ENCODE data around the gene NRM.
A peak's percentile ranks its signal among the peaks of the same experiment; 100 is the strongest.
"Not testable (repeated sequence)": the region's sequence is repeated elsewhere in the genome, so short reads cannot be mapped to it uniquely, and the experiment has no call there.

The NRM gene

DNA sequence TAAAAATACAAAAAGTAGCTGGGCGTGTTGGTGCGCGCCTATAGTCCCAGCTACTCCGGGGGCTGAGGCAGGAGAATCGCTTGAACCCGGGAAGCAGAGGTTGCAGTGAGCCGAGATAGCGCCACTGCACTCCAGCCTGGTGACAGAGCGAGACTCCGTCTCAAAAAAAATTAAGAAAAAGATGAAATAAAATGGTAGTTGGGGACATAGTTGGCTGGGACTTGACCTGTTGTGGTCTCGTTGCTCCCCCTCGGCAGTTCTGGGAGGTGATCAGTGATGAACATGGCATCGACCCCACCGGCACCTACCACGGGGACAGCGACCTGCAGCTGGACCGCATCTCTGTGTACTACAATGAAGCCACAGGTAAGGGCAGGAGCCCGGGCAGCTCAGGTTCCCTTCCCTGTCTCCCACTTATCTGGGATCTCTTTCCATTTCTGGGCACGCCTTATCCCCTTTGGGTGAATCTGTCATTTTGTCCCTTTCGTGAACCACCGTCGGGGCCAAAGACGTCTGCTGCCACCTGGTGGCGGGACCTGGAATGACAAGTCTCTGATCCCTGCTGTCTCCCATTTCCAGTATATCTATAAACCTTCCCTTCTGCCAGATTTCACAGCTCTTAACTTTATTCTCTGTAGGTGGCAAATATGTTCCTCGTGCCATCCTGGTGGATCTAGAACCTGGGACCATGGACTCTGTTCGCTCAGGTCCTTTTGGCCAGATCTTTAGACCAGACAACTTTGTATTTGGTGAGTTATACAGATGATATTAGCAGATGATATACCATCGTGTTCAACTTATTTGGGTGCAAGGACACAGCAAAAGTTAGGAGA is 31.7 kb upstream of the NRM start:
- POLR2A ChIA-PET (ENCODE audit: low non-redundant PET), result interaction anchor here (0.8 to 1.4 kb wide), 3 partner anchors 32 to 50 kb away, joined by 3 to 4 read pairs (median 3); partner anchors contain the start of genes DHX16 and NRM
- H3K27ac ChIP-seq, result peak overlapping the region; percentile 99

DNA sequence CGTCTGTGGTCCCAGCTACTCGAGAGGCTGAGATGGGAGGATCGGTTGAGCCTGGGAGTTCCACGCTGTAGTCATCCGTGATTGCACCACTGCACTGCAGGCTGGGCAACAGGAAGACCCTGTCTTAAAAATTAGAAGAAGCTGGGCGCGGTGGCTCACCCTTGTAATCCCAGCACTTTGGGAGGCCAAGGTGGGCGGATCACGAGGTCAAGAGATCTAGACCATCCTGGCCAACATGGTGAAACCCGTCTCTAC is 31.2 kb upstream of the NRM start:
- ChIA-PET CTCF (interaction anchor here (0.6 to 3.3 kb wide), 16 partner anchors 8 to 375 kb away, joined by 3 to 31 read pairs (median 5); partner anchors contain the start of gene DHX16), POLR2A (ENCODE audit: low non-redundant PET) (interaction anchor here (0.8 to 1.4 kb wide), 3 partner anchors 31 to 49 kb away, joined by 3 to 4 read pairs (median 3); partner anchors contain the start of genes DHX16 and NRM)
- DNase-seq (ENCODE audit: low spot score), result not testable (repeated sequence)
- peak overlapping the region; percentile 99 for H3K27ac ChIP-seq

More for the DNA sequence above, 31.7 kb upstream of the NRM start:
- TF ChIP-seq, protein P1, sequence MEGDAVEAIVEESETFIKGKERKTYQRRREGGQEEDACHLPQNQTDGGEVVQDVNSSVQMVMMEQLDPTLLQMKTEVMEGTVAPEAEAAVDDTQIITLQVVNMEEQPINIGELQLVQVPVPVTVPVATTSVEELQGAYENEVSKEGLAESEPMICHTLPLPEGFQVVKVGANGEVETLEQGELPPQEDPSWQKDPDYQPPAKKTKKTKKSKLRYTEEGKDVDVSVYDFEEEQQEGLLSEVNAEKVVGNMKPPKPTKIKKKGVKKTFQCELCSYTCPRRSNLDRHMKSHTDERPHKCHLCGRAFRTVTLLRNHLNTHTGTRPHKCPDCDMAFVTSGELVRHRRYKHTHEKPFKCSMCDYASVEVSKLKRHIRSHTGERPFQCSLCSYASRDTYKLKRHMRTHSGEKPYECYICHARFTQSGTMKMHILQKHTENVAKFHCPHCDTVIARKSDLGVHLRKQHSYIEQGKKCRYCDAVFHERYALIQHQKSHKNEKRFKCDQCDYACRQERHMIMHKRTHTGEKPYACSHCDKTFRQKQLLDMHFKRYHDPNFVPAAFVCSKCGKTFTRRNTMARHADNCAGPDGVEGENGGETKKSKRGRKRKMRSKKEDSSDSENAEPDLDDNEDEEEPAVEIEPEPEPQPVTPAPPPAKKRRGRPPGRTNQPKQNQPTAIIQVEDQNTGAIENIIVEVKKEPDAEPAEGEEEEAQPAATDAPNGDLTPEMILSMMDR (conservative IDR thresholded peaks at IDR 0.05; ENCODE audit: low read depth), result peak; percentile 95
- CTCF ChIA-PET, result interaction anchor here (0.6 to 3.3 kb wide), 18 partner anchors 8 to 185 kb away, joined by 3 to 31 read pairs (median 5); partner anchors contain the start of gene DHX16
- DNase-seq (ENCODE audit: low spot score), result peak; percentile 53

DNA sequence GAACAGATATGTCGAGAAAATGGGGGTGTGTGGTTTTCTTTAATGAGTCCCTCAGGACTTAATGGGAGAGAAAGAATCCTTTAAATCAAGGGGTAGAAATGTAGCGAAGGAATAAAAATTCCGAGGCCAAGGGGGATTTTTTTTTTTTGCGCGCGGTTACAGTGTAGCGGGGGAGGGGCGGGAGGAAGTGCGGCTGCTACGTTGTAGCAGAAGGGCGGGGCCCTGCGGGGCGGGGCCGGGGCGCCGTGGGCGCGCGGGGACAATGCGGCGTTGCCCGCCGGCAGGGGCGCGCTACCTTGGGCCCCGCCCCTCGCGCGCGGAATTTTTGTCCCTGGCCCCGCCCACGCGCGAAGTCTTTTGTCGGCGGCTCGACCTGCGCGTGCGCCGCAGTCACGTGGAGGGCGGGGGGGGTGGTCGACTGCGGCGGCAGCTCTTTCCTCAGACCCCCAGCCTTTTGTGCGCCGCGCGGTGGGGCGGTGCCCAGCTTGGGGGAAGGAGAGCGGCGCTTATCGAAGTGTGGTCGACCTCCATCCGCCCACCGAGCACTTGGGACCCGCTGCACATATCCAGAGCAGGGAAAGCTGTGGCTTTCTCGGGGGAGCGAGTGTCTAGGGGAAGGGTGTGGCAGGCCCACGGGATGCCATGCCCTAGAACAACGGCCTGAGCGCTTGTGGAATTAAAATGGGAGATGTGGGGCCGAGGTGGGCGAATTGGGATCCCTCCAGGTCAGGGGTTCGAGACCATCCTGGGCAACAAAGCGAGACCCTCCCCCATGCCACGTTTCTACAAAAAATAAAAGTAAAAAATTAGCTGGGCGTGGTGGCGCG is 30.6 kb upstream of the NRM start:
- POLR2A ChIA-PET (ENCODE audit: low non-redundant PET), result interaction anchor here (0.8 to 1.4 kb wide), 4 partner anchors 31 to 49 kb away, joined by 3 to 4 read pairs (median 3); partner anchors contain the start of genes DHX16 and NRM
- H3K27ac ChIP-seq, result peak overlapping the region; percentile 99
- TF ChIP-seq, protein P1 (conservative IDR thresholded peaks at IDR 0.05; ENCODE audit: low read depth), result peak; percentile 35
- DNase-seq (ENCODE audit: low spot score), result peak; percentile 76
- CTCF ChIA-PET, result interaction anchor here (0.6 to 3.3 kb wide), 13 partner anchors 9 to 375 kb away, joined by 3 to 31 read pairs (median 5); partner anchors contain the start of gene DHX16

DNA sequence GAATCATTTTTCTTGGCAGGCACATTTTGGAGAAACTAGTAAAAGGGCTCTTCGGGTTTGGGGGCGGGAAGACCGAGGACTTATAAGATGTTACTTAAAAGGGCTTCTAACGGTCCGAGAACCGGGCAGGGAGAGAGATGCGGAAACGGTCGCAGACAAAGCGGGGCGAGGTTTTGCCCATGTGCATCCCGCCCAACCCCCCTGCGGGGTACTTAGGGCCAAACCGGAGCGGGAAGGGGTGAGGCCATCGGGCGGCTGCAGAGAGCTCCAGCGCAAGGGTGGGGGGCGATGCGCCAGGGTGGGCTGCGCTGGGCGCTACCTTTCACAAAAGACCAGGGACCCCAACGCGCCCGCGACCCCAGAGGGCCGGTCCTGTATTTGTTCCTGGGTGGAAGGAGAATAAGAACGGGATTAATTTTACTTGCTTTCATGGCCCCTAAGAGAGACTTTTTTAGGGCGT is 30.0 kb upstream of the NRM start:
- TF ChIP-seq, protein P1 (conservative IDR thresholded peaks at IDR 0.05; ENCODE audit: low read depth), result no peak
- CTCF ChIA-PET, result interaction anchor here (1.1 to 2.0 kb wide), 3 partner anchors 32 to 48 kb away, joined by 3 to 7 read pairs (median 5); partner anchors contain the start of gene DHX16
- POLR2A ChIA-PET (ENCODE audit: low non-redundant PET), result interaction anchor here (1.0 to 1.2 kb wide), 2 partner anchors 33 to 35 kb away, joined by 3 to 4 read pairs; no protein-coding TSS in a partner anchor
- peak; percentile 41 for DNase-seq (ENCODE audit: low spot score)
- peak overlapping the region; percentile 99 for H3K27ac ChIP-seq

DNA sequence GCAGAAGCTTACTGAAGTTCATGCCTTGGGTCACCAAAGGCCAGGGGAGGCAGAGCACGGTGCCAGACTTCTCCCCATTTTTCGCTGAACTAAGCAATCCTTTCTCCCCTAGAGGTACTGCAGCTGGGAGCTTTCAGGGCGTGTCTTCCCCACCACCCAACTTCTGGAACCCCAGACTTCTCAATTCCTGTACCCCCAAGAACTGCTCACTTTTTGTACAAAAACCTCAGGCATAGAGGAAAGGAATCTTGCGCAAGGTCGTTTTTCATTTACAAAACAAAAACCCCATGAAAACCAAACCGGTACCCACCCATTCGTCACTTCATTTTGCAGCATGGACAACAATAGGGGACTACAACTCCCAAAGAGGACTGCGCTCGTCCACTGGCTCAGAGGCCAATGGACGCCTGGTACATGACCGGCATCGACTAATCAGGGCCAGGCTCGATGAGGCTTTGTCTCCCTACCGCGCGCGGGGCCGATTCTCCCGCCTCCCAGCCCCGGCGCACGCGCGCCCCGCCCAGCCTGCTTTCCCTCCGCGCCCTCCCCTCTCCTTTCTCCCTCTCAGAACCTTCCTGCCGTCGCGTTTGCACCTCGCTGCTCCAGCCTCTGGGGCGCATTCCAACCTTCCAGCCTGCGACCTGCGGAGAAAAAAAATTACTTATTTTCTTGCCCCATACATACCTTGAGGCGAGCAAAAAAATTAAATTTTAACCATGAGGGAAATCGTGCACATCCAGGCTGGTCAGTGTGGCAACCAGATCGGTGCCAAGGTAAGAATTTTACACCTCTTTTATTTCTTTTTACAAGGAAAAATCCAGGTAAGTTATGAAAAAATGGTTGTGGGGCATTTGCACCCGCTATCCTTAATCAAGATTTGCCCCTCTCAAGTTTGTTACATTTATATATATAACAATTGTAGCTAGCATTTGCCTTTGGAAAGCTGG is 29.3 kb upstream of the NRM start, which contains the start of gene TUBB:
TSS of gene TUBB (plus strand) at position 562 of the 947 bp plus-strand sequence. CDS start at position 717, 155 bp downstream.
- TF ChIP-seq, protein P1 (conservative IDR thresholded peaks at IDR 0.05; ENCODE audit: low read depth), result no peak
- peak within 1 kb of the TSS; percentile 99 for H3K27ac ChIP-seq
- CTCF ChIA-PET, result interaction anchor here (0.7 to 1.1 kb wide), 2 partner anchors 48 to 121 kb away, joined by 3 read pairs; partner anchors contain the start of gene DHX16
- POLR2A ChIA-PET (ENCODE audit: low non-redundant PET), result interaction anchor here (0.8 to 1.0 kb wide), 2 partner anchors 29 to 33 kb away, joined by 3 read pairs; no protein-coding TSS in a partner anchor
- peak; percentile 89 for DNase-seq (ENCODE audit: low spot score)

DNA sequence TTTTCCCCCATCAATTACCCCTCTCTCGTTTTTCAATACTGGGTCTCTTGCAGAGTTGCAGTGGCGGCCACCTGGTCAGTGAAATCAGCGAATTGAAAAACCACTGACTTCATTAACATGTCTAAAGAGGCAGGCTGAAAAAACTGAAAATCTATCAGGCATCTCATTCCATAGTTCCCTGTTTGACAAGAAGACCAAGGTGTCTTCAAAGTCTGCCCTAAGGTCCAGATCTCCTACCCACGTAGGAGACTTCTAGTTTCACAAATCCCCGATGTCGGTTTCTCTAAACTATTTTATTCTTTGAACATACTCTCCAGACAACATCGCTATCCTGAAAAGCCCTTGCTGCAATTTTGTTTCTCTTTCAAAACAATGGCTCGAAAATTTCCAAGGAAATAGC is 28.6 kb upstream of the NRM start:
- DNase-seq (ENCODE audit: low spot score), result no peak
- ChIA-PET CTCF (interaction anchor here (0.7 kb wide), 1 partner anchor 120 kb away, joined by 3 read pairs; no protein-coding TSS in a partner anchor), POLR2A (ENCODE audit: low non-redundant PET) (interaction anchor here (0.8 kb wide), 1 partner anchor 28 kb away, joined by 3 read pairs; no protein-coding TSS in a partner anchor)
- peak overlapping the region; percentile 99 for H3K27ac ChIP-seq
- TF ChIP-seq, protein P1 (conservative IDR thresholded peaks at IDR 0.05; ENCODE audit: low read depth), result no peak

DNA sequence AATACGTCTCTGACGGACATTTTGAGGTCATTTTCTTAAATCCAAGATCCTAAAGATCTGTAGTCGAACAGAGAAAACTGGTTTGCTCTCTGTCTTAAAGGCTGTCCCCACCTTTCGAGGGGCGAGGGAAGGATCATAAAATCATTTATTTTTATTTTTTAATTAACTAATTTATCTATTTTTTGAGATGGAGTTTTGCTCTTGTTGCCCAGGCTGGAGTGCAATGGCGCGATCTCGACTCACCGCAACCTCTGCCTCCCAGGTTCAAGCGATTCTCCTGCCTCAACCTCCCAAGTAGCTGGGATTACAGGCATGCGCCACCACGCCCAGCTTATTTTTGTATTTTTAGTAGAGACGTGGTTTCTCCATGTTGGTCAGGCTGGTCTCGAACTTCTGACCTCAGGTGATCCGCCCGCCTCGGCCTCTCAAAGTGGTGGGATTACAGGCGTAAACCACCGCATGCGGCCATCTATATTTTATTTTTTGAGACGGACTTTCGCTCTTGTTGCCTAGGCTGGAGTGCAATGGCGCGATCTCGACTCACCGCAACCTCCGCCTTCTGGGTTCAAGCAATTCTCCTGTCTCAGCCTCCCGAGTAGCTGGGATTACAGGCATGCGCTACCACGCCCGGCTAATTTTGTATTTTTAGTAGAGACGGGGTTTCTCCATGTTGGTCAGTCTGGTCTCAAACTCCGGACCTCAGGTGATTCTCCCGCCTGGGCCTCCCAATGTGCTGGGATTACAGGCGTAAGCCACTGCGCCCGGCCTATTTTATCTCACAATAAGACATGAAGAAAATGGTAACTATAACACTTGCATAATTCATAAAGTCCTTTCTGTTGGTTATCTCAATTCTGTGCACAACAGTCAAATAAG is 27.3 kb upstream of the NRM start:
- POLR2A ChIA-PET (ENCODE audit: low non-redundant PET), result interaction anchor here (0.8 to 1.3 kb wide), 2 partner anchors 28 to 100 kb away, joined by 3 to 12 read pairs; partner anchors contain the start of gene NRM
- peak overlapping the region; percentile 98 for H3K27ac ChIP-seq
- not testable (repeated sequence) for DNase-seq (ENCODE audit: low spot score)
- CTCF ChIA-PET, result interaction anchor here (1.1 kb wide), 1 partner anchor 39 kb away, joined by 4 read pairs; no protein-coding TSS in a partner anchor
